ENCODE data around the gene KIZ. TPM values are rescaled to one million over a fixed set of nuclear protein-coding genes. Genes with fewer than 3 reads are reported as not detected.

KIZ gene
- total and polyA plus RNA-seq, 2 of the 4 experiments (the other 2 are of a cell fraction): 9.9 to 14.0 TPM

DNA sequence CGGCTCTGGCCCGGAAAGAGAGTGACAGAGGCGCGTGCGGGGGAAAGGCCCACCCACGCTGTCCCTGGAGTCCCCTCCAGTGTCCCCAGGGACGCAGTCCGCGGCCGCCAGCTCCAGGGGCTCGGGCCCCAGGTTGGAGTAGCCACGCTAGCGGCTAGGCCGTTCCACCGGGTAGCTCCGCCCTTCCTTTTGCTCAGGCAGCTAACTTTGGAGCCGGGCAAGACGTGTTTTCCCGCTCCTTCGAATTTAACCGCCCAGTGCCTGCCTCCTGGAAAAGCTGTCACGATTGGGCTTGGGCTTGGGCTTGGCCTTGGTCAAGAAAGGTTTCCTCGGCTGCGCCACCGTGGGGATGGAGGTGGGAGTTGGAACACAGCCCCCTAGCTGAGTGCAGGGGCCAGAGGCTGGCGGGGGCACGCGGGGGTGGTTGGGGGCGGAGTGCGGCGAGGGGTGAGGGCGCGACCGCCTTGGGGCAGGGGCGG, 24.4 kb upstream of the KIZ start (continued):
- TF ChIP-seq, protein P1, sequence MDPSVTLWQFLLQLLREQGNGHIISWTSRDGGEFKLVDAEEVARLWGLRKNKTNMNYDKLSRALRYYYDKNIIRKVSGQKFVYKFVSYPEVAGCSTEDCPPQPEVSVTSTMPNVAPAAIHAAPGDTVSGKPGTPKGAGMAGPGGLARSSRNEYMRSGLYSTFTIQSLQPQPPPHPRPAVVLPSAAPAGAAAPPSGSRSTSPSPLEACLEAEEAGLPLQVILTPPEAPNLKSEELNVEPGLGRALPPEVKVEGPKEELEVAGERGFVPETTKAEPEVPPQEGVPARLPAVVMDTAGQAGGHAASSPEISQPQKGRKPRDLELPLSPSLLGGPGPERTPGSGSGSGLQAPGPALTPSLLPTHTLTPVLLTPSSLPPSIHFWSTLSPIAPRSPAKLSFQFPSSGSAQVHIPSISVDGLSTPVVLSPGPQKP (IDR thresholded peaks at IDR 0.05; ENCODE audit: borderline replicate concordance, low read depth, low read length): no peak
- no peak for TF ChIP-seq CHD1 (IDR thresholded peaks at IDR 0.05; ENCODE audit: low read depth, low read length)

DNA sequence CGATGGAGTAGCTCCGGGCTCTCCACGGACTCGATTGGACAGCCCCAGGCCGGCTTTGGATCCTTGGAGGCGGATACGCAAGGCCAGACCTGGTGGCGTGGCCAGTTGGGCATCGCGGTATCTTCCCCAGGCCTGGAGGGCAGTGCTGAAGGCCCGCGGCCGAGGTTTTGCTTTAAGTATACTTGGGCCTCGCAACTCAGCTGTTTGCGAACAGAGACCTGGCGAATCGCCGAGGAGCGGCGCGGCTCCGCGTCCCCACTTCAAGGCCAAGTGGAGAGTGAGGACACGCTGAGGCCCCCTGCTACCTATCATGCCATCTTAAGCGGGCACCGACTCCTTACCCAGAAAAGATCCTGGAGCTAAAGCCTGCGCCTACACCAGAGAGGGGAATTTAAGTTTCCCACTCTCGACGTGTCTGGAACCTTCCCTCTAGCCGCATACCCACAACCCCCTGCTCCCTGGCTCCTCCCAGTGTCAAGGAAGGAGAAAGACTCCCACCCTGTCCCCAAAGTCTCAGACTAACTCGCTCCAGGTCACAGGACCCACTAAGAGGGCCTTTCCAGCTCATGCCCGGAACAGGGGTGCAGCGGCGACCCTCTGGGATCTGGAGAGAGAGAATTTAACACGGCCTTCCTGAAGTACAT, 23.8 kb upstream of the KIZ start:
- dilution Hi-C loops (cut with HindIII; ENCODE audit: low sequenced_read_pairs, unreplicated experiment) (no loop called here), in situ Hi-C loops (cut with MboI; ENCODE audit: low sequenced_read_pairs) (no loop called here), intact Hi-C loops (cut with micrococcal nuclease) (no loop called here)
- Histone ChIP-seq H3K14ac (replicated peaks; ENCODE audit: low read depth, low read length) (no peak overlapping the region), H3K4ac (ENCODE audit: low read depth, low read length) (no peak overlapping the region), H3K27ac (ENCODE audit: insufficient read depth, low read length) (no peak overlapping the region), H3K9me1 (ENCODE audit: insufficient read depth, low read length) (no peaks in the 10 kb centered on the region; the same call in 1 of the 2 replicates), H4K91ac (ENCODE audit: insufficient read depth, low read depth, low read length) (no peak overlapping the region), H3K4me3 (ENCODE audit: insufficient read depth, low read depth, low read length) (no peak overlapping the region), H3K9ac (ENCODE audit: low read depth, low read length) (no peak overlapping the region), H2AK9ac (replicated peaks; ENCODE audit: low read depth, low read length, poor library complexity) (no peak overlapping the region), H2BK5ac (ENCODE audit: low read depth, low read length, poor library complexity, severe bottlenecking) (no peak overlapping the region), H3K27me3 (ENCODE audit: control insufficient read depth, insufficient read depth, low read length) (peaks cover 85% of the 10 kb centered on the region), H3K4me1 (ENCODE audit: control insufficient read depth, insufficient read depth, low read length) (peaks cover 5% of the 10 kb centered on the region; the same call in 1 of the 2 replicates), H3K79me1 (ENCODE audit: low read depth in 1 of 2, low read length in 2 of 2) (no peaks in the 10 kb centered on the region), H3K18ac (ENCODE audit: low read depth, low read length) (no peak overlapping the region), H2BK15ac (ENCODE audit: low read depth, low read length) (no peak overlapping the region), H4K5ac (ENCODE audit: low read depth, low read length) (no peak overlapping the region), H3K23ac (ENCODE audit: low read depth, low read length) (no peak overlapping the region; the same call in 1 of the 2 replicates), H3K36me3 (ENCODE audit: control insufficient read depth, insufficient read depth, low read length) (no peaks in the 10 kb centered on the region), H2AK5ac (ENCODE audit: low read depth, low read length) (no peak overlapping the region), H4K8ac (ENCODE audit: low read depth in 2 of 2, low read length in 2 of 2) (no peak overlapping the region), H3K9me3 (ENCODE audit: control insufficient read depth, insufficient read depth, low read length) (peaks cover 5% of the 10 kb centered on the region), H3K4me2 (ENCODE audit: low read depth, low read length) (no peak overlapping the region; the same call in 1 of the 2 replicates), H3K56ac (ENCODE audit: extremely low read depth, insufficient read depth, low read length) (no peak overlapping the region), H2AFZ (replicated peaks; ENCODE audit: low read length, poor library complexity) (peak overlapping the region; percentile 58), H2BK120ac (ENCODE audit: low read depth, low read length) (no peak overlapping the region), H4K20me1 (ENCODE audit: insufficient read depth, low read length) (no peaks in the 10 kb centered on the region), H2BK20ac (ENCODE audit: low read depth, low read length) (no peak overlapping the region)
- TF ChIP-seq MAZ (IDR thresholded peaks at IDR 0.05; ENCODE audit: borderline replicate concordance, low read depth, low read length) (no peak), BHLHE40 (IDR thresholded peaks at IDR 0.05; ENCODE audit: low read depth, low read length) (no peak), CHD1 (IDR thresholded peaks at IDR 0.05; ENCODE audit: low read depth, low read length) (no peak)
- DNase-seq (no peak), ATAC-seq (ENCODE audit: low read depth) (no peak)
- POLR2A ChIA-PET (ENCODE audit: unreplicated experiment): interaction anchor here (0.5 kb wide), 1 partner anchor 201 kb away, joined by 3 read pairs; the partner anchor contains the start of gene XRN2
- CTCF ChIA-PET: interaction anchor here (0.7 kb wide), 1 partner anchor 404 kb away, joined by 3 read pairs; no protein-coding TSS in a partner anchor
- BruUV-seq (replicated peaks): no TSS peak
- WGBS, 2 experiments (ENCODE audit: extremely low coverage in 2 of 2, insufficient read length in 1 of 2): 6% methylated on average over 14 of the region's 35 CpGs; no CpG with 5 or more reads in 1 of the 2 experiments

All from IMR-90 (cell line).